Panc1 (cell line): ENCODE measurements around the gene GPR25.

Experiments used
- CTCF ChIP-seq: fragments of 450-650 bp; IDR thresholded peaks from 2 replicates; pipeline ENCODE4 v1.5.1; 2017; ENCODE audit warnings: mild to moderate bottlenecking
- POLR2AphosphoS5 ChIP-seq: IDR thresholded peaks from 2 replicates; pipeline ENCODE4 v1.6.1; 2012; ENCODE audit warnings: mild to moderate bottlenecking, low read depth, low read length, moderate library complexity
- TCF7L2 ChIP-seq: IDR thresholded peaks from 2 replicates; pipeline ENCODE4 v1.6.1; 2011; ENCODE audit warnings: mild to moderate bottlenecking, low read depth, low read length, inconsistent platforms

- TF ChIP-seq POLR2AphosphoS5 (no peak), TCF7L2 (no peak), CTCF (no peak)
Measured at GRCh38 chr1:200899015-200899386, 26.2 kb downstream of the GPR25 start.
